Chondrocyte (in vitro differentiated cells): ENCODE data around the gene SLC25A13. TPM values are rescaled to one million over a fixed set of nuclear protein-coding genes. Genes with fewer than 3 reads are reported as not detected.
"Not testable (repeated sequence)": the region's sequence is repeated elsewhere in the genome, so short reads cannot be mapped to it uniquely, and the experiment has no call there.

Experiments
- DNase-seq: peaks from one replicate; pipeline ENCODE4 v3.0.0; 2021; ENCODE audit warnings: mixed read lengths, low spot score
- H3K27ac Mint-ChIP-seq: one replicate; pipeline ENCODE4 v1.8.0; 2021; ENCODE audit warnings: mild to moderate bottlenecking, moderate library complexity, mixed read lengths; ENCODE audit not compliant: unreplicated experiment
- H3K27me3 Mint-ChIP-seq: 2 replicates; pipeline ENCODE4 v1.8.0; 2021; ENCODE audit warnings: low read depth, mixed read lengths
- H3K36me3 Mint-ChIP-seq: 2 replicates; pipeline ENCODE4 v1.8.0; 2021; ENCODE audit warnings: low read depth, mixed read lengths
- H3K4me1 Mint-ChIP-seq: 2 replicates; pipeline ENCODE4 v1.8.0; 2021; ENCODE audit warnings: low read depth, mild to moderate bottlenecking, mixed read lengths
- H3K4me3 Mint-ChIP-seq: one replicate; pipeline ENCODE4 v1.8.0; 2021; ENCODE audit warnings: mild to moderate bottlenecking, moderate library complexity, mixed read lengths; ENCODE audit not compliant: unreplicated experiment
- H3K9me3 Mint-ChIP-seq: 2 replicates; pipeline ENCODE4 v1.8.0; 2021; ENCODE audit warnings: low read depth, mixed read lengths
- CTCF ChIP-seq: fragments of 200-600 bp; sonication (generic); IDR thresholded peaks from 2 replicates; pipeline ENCODE4 v1.5.0; 2021; ENCODE audit warnings: antibody characterized with exemption, mild to moderate bottlenecking, moderate library complexity
- total RNA-seq: library from RNA; stranded (reverse); gene quantifications from 3 replicates; pipeline ENCODE4 v1.2.1, GENCODE V29; 2021

SLC25A13 gene
- total RNA-seq, 1 donor from 2014 or later, result 26.6 TPM

GRCh38 chr7:96331233-96331632, 9.3 kb upstream of the SLC25A13 start:
- Mint-ChIP-seq H3K27me3 (no peaks in the 10 kb centered on the region), H3K9me3 (peaks cover 7% of the 10 kb centered on the region), H3K27ac (no peak overlapping the region), H3K36me3 (no peaks in the 10 kb centered on the region), H3K4me3 (no peak overlapping the region), H3K4me1 (peaks cover 46% of the 10 kb centered on the region)
- TF ChIP-seq CTCF, result no peak
- no peak for DNase-seq

- peaks cover 41% of the 10 kb centered on the region for H3K4me1 Mint-ChIP-seq
- no peak for DNase-seq
- H3K4me3 Mint-ChIP-seq, result no peak overlapping the region
- peaks cover 7% of the 10 kb centered on the region for H3K9me3 Mint-ChIP-seq
- H3K27me3 Mint-ChIP-seq, result no peaks in the 10 kb centered on the region
- no peaks in the 10 kb centered on the region for H3K36me3 Mint-ChIP-seq
- TF ChIP-seq CTCF, result no peak
- H3K27ac Mint-ChIP-seq, result no peak overlapping the region
These were observed 8.3 kb upstream of the SLC25A13 start for GRCh38 chr7:96330193-96330592.

- Mint-ChIP-seq H3K27ac (no peak overlapping the region), H3K4me1 (peaks cover 32% of the 10 kb centered on the region), H3K4me3 (no peak overlapping the region), H3K27me3 (no peaks in the 10 kb centered on the region), H3K36me3 (no peaks in the 10 kb centered on the region), H3K9me3 (peaks cover 7% of the 10 kb centered on the region)
- no peak for DNase-seq
- TF ChIP-seq CTCF, result no peak
These were observed 7.3 kb upstream of the SLC25A13 start for GRCh38 chr7:96329241-96329640.

- no peak for TF ChIP-seq CTCF
- Mint-ChIP-seq H3K4me3 (no peak overlapping the region), H3K36me3 (no peaks in the 10 kb centered on the region), H3K9me3 (peaks cover 4% of the 10 kb centered on the region), H3K27ac (no peak overlapping the region), H3K27me3 (no peaks in the 10 kb centered on the region), H3K4me1 (peaks cover 22% of the 10 kb centered on the region)
- no peak for DNase-seq
These were observed 6.1 kb upstream of the SLC25A13 start for GRCh38 chr7:96328016-96328415.

- DNase-seq, result no peak
- H3K4me3 Mint-ChIP-seq, result no peak overlapping the region
- no peaks in the 10 kb centered on the region for H3K36me3 Mint-ChIP-seq
- H3K27ac Mint-ChIP-seq, result no peak overlapping the region
- no peak for TF ChIP-seq CTCF
- peaks cover 22% of the 10 kb centered on the region for H3K4me1 Mint-ChIP-seq
- H3K27me3 Mint-ChIP-seq, result no peaks in the 10 kb centered on the region
- peaks cover 4% of the 10 kb centered on the region for H3K9me3 Mint-ChIP-seq
These were observed 5.5 kb upstream of the SLC25A13 start for GRCh38 chr7:96327429-96327828.

- H3K27ac Mint-ChIP-seq, DNase-seq, H3K4me3 Mint-ChIP-seq, H3K27me3 Mint-ChIP-seq, H3K36me3 Mint-ChIP-seq, H3K9me3 Mint-ChIP-seq: not testable (repeated sequence)
- H3K4me1 Mint-ChIP-seq, result peaks cover 26% of the 10 kb centered on the region
These were observed 4.9 kb upstream of the SLC25A13 start for GRCh38 chr7:96326752-96327151.
